ENCODE measurements around the gene PIGV.
"Not testable (repeated sequence)": the region's sequence is repeated elsewhere in the genome, so short reads cannot be mapped to it uniquely, and the experiment has no call there.

Gene PIGV

GRCh38 chr1:26833432-26834405 lies 46.0 kb downstream of the PIGV start:
- no peak overlapping the region for H3K4me3 ChIP-seq (ENCODE audit: low read depth, low read length)
- in situ Hi-C loops (cut with HindIII; ENCODE audit: low sequenced_read_pairs), result no loop called here
- TF ChIP-seq CTCF (IDR thresholded peaks at IDR 0.05; ENCODE audit: low read depth, low read length), result no peak
- no peak for DNase-seq (ENCODE audit: low read depth, low spot score)

GRCh38 chr1:26837665-26838064 lies 49.9 kb downstream of the PIGV start:
- DNase-seq (ENCODE audit: low read depth, low spot score); in situ Hi-C loops (cut with HindIII; ENCODE audit: low sequenced_read_pairs); H3K4me3 ChIP-seq (ENCODE audit: low read depth, low read length): not testable (repeated sequence)

- no peak for DNase-seq (ENCODE audit: low read depth, low spot score)
- in situ Hi-C loops (cut with HindIII; ENCODE audit: low sequenced_read_pairs), result no loop called here
- no peak for TF ChIP-seq CTCF (IDR thresholded peaks at IDR 0.05; ENCODE audit: low read depth, low read length)
- H3K4me3 ChIP-seq (ENCODE audit: low read depth, low read length), result no peak overlapping the region
Observed at GRCh38 chr1:26838474-26839338, 51.0 kb downstream of the PIGV start.

GRCh38 chr1:26839339-26839722 lies 51.6 kb downstream of the PIGV start:
- H3K4me3 ChIP-seq (ENCODE audit: low read depth, low read length), result no peak overlapping the region
- TF ChIP-seq CTCF (IDR thresholded peaks at IDR 0.05; ENCODE audit: low read depth, low read length), result no peak
- in situ Hi-C loops (cut with HindIII; ENCODE audit: low sequenced_read_pairs), result no loop called here
- DNase-seq (ENCODE audit: low read depth, low spot score), result no peak

- H3K4me3 ChIP-seq (ENCODE audit: low read depth, low read length), result no peak overlapping the region
- TF ChIP-seq CTCF (IDR thresholded peaks at IDR 0.05; ENCODE audit: low read depth, low read length), result no peak
- no peak for DNase-seq (ENCODE audit: low read depth, low spot score)
- in situ Hi-C loops (cut with HindIII; ENCODE audit: low sequenced_read_pairs), result no loop called here
Observed at GRCh38 chr1:26839779-26840178, 52.0 kb downstream of the PIGV start.

- TF ChIP-seq CTCF (IDR thresholded peaks at IDR 0.05; ENCODE audit: low read depth, low read length), result no peak
- no peak overlapping the region for H3K4me3 ChIP-seq (ENCODE audit: low read depth, low read length)
- in situ Hi-C loops (cut with HindIII; ENCODE audit: low sequenced_read_pairs), result no loop called here
- DNase-seq (ENCODE audit: low read depth, low spot score), result no peak
Observed at GRCh38 chr1:26844424-26845196, 56.9 kb downstream of the PIGV start.

- in situ Hi-C loops (cut with HindIII; ENCODE audit: low sequenced_read_pairs); DNase-seq (ENCODE audit: low read depth, low spot score); H3K4me3 ChIP-seq (ENCODE audit: low read depth, low read length): not testable (repeated sequence)
Observed at GRCh38 chr1:26847826-26848225, 60.1 kb downstream of the PIGV start.
